ENCODE data around the gene GABRG3.
"Not testable (repeated sequence)": the region's sequence is repeated elsewhere in the genome, so short reads cannot be mapped to it uniquely, and the experiment has no call there.

Gene GABRG3

GRCh38 chr15:27003003-27003402, 32.0 kb downstream of the GABRG3 start:
- DNase-seq = not testable (repeated sequence)

- DNase-seq = not testable (repeated sequence)
These were observed 33.2 kb downstream of the GABRG3 start for GRCh38 chr15:27004226-27004625.

GRCh38 chr15:27017168-27017809, 46.3 kb downstream of the GABRG3 start:
- DNase-seq = peak; percentile 62

- DNase-seq = no peak
These were observed 48.7 kb downstream of the GABRG3 start for GRCh38 chr15:27019687-27020086.

GRCh38 chr15:27025481-27025966, 54.5 kb downstream of the GABRG3 start:
- no peak for DNase-seq

GRCh38 chr15:27027229-27027628, 56.2 kb downstream of the GABRG3 start:
- DNase-seq = no peak

GRCh38 chr15:27028858-27029477, 58.0 kb downstream of the GABRG3 start:
- DNase-seq = no peak

- no peak for DNase-seq
These were observed 65.2 kb downstream of the GABRG3 start for GRCh38 chr15:27036210-27036609.

GRCh38 chr15:27037501-27037900, 66.5 kb downstream of the GABRG3 start:
- no peak for DNase-seq

GRCh38 chr15:27039152-27039551, 68.2 kb downstream of the GABRG3 start:
- no peak for DNase-seq

- no peak for DNase-seq
These were observed 71.2 kb downstream of the GABRG3 start for GRCh38 chr15:27042230-27042629.

- no peak for DNase-seq
These were observed 71.7 kb downstream of the GABRG3 start for GRCh38 chr15:27042646-27043045.

GRCh38 chr15:27043770-27044169, 72.8 kb downstream of the GABRG3 start:
- DNase-seq = no peak

GRCh38 chr15:27045796-27046195, 74.8 kb downstream of the GABRG3 start:
- no peak for DNase-seq

- no peak for DNase-seq
These were observed 75.9 kb downstream of the GABRG3 start for GRCh38 chr15:27046880-27047279.

GRCh38 chr15:27050163-27050562, 79.2 kb downstream of the GABRG3 start:
- no peak for DNase-seq

GRCh38 chr15:27054426-27054825, 83.4 kb downstream of the GABRG3 start:
- DNase-seq = no peak

GRCh38 chr15:27057904-27058645, 87.1 kb downstream of the GABRG3 start:
- no peak for DNase-seq

GRCh38 chr15:27058939-27059338, 88.0 kb downstream of the GABRG3 start:
- DNase-seq = no peak

GRCh38 chr15:27059610-27060202, 88.7 kb downstream of the GABRG3 start:
- DNase-seq = peak; percentile 33

- no peak for DNase-seq
These were observed 90.8 kb downstream of the GABRG3 start for GRCh38 chr15:27061739-27062138.

- DNase-seq = no peak
These were observed 92.0 kb downstream of the GABRG3 start for GRCh38 chr15:27062951-27063350.

GRCh38 chr15:27064080-27064479, 93.1 kb downstream of the GABRG3 start:
- DNase-seq = no peak

GRCh38 chr15:27065151-27065550, 94.2 kb downstream of the GABRG3 start:
- no peak for DNase-seq
